NCI-H1694 (cell line): Measurements from ENCODE around the gene TPM1.

Experiments used
- DNase-seq: peaks from one replicate; lab custom pipeline; 2025; lab: John Stamatoyannopoulos, UW

The TPM1 gene

DNA sequence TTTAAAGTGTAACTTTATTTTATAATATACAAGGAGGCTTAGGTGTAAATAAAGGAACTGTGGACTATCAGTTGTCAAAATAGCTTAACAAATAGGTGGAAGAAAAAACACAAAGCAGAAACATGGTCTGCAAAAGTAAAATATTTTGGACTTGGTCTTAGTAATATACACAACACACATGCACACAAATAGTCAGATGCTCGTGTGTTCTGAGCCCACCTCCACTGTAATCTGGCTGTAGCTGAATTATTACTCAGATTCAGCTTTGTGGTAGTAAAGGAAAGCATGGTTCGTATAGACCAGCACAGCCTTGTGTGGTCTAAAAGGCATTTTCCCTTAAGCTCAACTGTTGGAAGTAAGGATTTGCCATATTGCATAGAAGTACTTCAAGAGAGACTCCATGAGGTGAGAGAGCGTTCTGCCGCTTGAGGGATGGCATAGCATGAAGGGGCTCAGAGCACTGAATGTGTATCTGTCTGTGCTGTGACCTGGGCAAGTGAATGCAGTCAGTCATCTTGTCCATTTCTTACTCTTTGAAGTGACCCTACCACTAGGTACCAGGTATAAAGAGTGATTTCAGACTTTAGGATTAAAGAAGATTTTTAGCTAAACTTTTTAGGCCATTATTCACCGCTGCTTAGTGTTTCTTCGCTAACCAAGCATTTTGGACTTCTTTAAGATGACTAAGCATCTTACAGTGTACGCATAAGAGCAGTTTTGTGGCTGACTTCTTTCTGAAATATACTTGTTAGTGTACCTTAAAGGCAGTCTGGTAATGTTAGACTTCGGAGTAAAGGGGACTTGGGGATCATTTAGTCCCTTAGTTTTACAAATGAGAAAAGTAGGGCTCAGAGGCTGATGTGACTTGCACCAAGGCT lies 15.2 kb downstream of the TPM1 start:
- DNase-seq, result no peak

DNA sequence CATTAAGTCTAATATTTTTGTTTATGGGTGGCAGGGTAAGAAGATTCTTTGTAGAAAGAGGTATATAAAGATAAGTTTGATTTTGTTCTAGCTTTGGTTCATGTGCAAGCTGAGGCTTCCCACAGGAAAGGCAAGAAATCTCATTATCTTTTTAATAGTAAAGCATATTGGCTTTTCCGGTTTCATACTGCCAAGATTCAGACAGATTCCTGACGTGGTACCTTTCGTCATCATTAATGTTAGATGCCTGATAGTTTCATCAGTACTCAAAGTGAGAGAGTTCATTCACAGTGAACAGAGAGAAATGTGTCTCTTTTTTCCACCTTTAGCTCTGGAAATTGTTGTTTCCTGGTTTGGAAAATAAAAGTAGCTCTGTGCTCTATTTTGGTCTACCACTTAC lies 16.5 kb downstream of the TPM1 start:
- DNase-seq, result no peak

DNA sequence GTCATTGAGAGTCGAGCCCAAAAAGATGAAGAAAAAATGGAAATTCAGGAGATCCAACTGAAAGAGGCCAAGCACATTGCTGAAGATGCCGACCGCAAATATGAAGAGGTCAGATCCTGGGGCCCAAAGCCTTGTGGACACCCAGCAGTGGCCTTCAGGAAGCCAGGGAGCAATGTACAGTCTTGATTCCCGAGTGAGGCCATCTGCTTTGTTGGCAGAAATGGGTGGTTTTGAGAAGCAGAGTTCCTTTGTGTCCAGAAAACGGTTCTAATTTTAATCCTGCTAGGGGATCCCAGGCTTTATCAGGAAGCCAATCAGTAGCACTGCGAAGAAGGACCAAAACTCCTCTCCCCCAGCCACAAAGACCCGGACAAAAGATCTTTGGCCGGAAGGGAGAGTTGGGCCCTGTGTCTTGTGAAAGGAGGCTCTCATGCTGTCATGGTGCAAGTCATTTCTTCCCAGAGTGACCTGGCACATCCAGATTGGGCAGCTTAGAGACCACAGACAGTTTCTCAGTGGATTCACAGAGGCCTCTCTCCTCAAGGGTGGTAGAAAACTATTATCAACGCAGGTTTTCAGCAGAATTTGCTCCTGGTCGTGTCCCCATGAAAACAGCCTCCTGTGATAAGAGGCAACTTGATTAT lies 17.1 kb downstream of the TPM1 start:
- no peak for DNase-seq

DNA sequence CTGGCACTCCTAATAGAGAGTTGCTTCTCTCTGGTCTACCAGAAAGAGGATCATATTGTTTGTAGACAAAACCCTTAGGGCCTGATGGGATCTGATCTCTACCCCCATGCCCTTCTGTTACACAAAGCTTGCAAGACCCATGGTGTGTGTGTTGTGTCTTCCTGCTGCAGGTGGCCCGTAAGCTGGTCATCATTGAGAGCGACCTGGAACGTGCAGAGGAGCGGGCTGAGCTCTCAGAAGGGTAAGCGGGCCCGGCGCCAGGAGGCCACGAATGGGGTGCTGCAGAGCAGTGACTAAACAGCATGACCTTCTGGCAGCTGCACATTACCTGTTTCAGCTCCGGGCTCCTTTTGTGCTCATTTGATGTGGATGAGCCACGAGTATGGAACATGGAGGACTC lies 18.2 kb downstream of the TPM1 start:
- no peak for DNase-seq

DNA sequence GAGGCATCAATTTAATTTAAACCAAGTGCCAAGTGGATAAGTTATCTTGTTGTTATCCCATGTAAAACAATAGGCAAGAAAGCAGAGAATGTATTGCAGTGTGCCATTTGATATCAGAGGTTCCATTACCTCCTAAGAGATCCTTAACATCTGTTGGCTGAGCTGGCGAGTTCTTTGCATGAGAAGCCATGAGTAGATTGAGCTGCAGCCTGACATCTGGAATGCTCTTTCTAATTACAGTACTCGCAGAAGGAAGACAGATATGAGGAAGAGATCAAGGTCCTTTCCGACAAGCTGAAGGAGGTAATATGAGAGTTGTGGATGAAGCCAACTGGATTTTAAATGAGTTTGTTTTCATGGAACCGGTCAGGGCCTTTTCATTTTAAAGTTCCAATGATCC lies 19.4 kb downstream of the TPM1 start:
- no peak for DNase-seq

DNA sequence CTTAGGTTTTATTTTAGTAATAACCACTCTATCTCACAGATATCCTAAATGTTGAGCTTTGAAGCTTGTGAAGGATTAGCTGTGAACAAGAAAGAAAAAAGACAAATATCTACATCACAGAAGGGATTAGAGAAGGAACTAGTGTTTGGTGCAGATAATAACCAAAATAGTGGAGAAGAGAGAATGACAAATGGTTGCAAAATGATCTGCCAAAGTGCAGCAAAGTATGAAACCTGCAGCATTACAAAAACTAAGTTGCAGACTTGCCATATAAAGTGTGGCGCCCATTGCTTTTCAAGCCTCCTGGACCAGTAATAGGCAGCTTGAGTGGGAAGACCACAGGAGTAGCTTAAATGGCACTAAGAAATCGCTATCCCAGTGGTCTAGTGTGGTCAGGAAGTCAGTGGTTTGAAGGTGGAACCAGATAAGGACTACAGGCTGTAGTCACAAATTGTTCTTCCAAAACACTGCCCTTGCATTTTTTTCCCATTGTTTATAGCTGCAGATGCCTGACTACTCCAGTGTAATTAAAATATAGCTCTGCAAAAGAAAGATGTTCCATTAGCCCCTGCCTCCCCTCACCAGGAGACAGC lies 20.7 kb downstream of the TPM1 start:
- DNase-seq, result no peak

DNA sequence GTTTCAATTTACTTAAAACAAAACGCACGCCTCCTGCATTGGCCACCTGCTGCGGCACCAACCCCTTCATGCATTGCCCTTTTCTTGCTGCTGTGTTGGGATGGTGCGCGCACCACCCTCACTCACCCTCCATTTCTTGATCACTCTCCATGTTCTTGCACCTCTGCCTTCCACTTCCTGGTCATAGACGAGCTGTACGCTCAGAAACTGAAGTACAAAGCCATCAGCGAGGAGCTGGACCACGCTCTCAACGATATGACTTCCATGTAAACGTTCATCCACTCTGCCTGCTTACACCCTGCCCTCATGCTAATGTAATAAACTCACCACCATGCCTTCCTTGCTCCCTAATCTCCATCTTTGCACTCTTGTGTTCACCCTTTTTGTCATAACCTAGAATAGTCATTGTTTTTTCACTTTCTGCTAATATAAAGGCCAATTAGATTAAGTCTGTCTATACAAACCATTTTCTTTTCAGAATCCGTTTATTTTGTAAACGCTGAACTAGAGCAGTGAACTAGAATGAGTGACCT lies 21.4 kb downstream of the TPM1 start:
- no peak for DNase-seq

DNA sequence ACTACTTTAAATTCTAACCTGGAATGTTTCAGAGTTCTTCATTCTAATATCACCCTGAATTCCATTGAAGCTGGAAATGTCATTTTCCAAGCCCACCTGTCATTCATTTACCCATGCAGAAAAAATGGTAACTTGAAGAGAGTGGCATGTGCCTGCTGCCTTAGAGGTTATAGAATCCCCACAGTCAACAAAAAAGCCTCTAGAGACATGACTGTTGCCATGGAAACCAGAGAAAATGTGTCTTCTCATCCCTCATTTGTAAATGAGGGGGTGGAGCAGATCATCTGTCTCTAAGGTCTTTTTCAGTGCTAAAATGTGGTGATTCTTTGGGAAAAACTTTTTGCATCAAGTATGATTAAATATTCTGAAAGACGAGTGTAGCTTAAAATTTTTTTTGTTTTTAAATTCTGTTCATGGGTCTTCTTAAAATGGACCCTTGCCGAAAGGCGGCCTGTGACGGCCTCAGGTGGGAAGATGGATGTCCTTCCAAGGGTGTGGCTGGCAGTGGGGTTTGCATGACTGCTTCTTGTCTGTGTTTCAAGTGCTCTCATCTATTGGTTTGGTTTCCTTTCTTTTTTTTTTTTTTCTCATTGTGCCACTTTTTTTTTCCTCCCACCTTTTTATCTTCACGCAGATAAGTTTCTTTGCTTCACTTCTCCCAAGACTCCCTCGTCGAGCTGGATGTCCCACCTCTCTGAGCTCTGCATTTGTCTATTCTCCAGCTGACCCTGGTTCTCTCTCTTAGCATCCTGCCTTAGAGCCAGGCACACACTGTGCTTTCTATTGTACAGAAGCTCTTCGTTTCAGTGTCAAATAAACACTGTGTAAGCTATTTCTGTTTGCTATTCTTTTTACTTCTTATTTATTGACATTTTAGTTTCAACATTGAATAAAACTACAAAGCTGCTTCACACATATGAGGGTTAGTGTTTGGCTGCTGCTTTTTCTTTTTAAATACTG lies 23.0 kb downstream of the TPM1 start:
- peak; percentile 52 for DNase-seq

DNA sequence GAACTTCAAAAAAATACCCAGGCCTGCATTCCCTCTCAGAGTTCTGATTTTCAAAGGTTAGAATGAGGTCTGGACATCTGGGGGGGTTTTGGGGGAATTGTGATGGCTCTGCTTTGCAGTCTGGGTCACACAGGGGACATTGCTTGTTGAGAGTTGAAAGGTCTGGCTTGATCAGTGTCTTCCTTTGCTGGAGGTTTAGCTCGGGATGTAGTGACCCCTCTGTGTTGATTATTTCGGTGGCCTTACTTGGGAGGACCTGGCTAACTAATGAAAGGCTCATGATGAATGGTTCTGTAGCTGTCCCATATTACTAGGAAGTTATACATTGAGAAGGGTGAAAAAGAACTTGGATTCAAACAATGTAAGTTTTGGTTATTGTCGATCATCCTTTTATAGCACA lies 23.7 kb downstream of the TPM1 start:
- no peak for DNase-seq

DNA sequence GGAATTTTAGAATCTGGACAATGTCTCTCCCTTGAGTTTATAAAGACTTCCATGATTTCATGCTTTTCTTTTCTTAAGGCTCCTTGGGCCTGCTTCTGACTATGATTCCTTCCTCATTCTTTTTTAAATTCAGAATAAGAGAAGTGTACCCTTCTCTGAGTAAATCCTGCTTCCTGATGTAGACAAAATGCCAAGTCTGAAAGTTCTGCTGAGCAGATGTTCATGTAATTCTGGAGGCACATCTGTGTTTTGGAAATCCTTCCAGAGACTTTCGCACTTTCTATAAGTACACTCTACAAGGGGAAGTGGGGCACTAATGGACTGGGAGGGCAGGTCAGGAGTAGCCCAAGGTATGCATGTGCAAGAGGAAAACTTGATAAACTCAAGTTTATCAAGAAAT lies 24.8 kb downstream of the TPM1 start:
- no peak for DNase-seq

DNA sequence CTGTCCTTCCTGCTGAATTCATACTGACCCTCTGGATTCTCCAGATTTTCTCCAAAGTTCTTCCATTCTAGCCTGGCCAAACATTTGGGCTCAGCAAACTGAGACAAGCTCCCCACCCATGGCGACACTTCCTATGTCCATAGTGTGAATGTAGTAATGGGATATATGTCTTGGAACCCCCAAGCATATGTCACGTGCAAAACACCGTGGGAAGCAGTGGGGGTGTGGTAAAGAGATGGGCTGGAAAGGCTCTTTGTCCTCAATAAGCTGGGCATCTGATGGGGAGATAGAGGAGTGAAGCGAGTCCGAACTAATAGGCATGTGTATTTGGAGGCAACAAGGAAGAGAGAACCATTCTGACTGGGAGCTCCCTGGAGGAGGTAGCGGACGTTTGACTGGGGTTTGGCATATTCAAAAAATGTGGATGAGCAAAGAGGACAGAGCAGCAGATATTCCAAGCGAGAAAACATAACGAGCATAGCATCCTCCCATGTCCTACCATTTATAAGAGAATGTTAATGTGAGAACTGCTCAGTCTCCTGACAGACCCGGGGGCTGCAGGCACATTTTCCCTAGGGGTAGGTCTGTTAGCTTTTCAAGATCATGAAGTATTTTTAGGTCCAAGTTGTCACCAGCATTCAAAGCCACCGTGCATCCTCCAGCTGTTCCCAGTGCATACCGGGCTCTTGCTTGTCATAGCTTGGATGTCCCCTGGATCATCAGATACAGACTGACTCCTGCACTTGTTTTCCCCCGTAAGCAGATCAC lies 25.6 kb downstream of the TPM1 start:
- no peak for DNase-seq

DNA sequence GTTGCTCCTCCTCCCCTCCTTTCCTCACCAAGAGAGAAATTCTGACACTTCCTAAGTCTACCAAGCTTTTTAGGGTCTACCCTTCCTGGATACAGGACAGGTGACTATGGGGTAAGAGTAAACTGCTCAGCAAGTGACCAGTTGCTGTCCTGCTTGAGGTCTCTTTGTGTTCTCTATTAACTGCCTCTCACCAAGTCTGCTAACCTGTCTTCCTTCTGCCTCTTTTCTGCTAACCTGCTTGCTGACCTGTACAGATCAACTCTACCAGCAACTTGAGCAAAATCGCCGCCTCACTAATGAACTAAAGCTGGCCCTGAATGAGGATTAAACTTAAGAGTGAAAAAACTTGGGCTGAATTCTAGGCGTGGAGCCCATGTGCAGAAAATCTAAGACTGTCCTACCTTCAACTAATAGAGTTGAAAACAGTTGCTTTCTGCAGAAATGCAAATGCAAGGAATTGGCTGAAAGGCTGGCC lies 27.1 kb downstream of the TPM1 start:
- DNase-seq, result no peak

DNA sequence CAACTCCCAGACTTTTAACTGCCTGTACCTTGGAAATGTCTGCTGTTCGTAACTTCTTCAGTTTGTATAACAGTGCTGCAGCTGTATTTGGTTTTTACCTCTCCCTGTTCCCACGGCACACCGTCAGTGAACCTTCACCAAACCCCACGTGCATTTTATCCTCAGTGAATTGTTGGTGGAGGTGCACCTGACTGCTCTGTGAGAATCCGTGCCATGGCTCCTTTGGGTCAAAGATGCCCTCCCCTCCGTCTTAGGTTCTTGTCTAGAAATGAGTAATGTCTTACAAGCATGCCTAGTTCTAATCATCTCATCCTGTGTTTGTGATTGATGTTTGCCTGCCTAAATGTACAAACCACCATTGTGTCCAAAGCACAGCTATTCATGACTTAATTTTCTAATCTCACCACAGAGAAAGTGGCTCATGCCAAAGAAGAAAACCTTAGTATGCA lies 28.2 kb downstream of the TPM1 start:
- no peak for DNase-seq

DNA sequence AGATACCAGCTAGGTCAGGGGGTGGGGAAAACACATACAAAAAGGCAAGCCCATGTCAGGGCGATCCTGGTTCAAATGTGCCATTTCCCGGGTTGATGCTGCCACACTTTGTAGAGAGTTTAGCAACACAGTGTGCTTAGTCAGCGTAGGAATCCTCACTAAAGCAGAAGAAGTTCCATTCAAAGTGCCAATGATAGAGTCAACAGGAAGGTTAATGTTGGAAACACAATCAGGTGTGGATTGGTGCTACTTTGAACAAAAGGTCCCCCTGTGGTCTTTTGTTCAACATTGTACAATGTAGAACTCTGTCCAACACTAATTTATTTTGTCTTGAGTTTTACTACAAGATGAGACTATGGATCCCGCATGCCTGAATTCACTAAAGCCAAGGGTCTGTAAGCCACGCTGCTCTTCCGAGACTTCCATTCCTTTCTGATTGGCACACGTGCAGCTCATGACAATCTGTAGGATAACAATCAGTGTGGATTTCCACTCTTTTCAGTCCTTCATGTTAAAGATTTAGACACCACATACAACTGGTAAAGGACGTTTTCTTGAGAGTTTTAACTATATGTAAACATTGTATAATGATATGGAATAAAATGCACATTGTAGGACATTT lies 28.9 kb downstream of the TPM1 start:
- DNase-seq, result no peak

DNA sequence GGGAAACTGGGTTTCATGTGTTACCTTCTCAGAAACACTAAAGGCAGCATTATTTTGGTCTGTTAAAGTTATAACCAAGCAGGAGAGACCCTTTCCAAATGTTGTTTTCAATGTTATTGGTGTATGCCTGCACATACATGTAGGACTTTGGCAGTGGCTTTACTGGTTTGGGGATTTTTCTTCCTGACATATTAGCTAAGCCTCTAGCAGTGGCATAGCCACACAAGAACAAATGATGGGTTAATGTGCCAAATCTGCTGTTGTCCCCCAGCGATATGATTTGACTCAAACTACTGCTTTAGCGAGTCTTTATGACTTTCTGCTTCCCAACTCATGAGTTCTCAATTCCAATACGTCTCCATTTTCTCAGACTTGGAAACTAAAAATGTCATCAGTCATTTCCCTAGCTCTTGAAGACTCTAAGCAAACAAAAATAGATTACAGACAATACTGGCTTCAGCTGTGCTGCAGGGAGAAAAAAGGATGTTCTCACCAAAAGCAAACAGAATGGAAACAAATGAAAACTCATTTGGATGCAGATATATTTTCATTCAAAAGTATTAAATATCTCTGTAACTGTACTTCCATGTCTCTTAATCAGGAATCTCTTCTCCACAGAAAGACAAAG lies 29.6 kb downstream of the TPM1 start:
- DNase-seq, result no peak

DNA sequence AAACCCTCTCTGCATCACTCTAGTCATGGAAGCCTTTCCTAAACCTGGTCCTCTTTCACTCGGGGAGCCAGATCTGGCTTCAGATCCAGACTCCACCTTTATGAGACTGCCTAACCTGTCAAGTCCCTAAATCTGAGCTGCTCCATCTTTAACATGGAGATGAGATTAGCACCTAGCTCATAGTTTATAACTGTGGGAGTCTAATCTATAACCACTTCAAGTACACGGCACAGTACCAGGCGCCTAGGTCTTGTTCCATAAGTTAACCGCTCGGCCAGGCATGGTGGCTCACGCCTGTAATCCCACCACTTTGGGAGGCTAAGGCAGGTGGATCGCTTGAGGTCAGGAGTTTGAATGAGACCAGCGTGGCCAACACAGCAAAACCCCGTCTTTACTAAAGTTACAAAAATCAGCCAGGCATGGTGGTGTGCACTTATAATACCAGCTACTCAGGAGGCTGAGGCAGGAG lies 30.3 kb downstream of the TPM1 start:
- DNase-seq, result no peak

DNA sequence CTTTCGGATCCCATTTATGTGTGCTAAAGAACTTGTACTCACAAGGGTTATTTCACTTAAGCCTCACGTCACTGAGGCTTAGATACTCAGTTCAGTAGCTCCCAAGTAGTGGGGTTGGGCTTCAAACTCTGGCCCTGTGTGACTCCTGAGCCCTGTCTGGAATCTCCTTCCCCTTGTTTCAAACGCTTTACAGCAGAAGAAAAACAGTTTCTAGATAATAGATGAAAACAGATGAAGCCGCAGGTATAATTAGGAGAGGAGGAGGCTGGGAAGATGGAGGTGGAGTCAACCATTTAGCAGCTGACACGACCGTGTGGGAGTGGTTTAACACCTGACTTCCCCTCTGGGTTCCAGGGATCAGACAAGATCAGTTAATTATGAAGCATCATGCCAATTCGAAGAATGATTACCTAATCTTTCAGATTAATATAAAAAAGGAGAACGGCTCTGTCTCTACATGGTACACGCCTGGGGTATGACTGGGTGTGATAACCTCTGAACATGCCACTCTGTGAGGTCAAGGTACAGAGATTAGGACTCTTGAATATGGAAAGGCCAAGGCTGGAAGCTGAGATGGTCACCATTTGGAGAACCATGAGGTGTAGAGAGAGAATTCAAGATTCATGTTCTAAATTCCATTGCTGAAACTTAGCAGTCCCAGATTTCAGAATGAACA lies 31.1 kb downstream of the TPM1 start:
- DNase-seq, result no peak

DNA sequence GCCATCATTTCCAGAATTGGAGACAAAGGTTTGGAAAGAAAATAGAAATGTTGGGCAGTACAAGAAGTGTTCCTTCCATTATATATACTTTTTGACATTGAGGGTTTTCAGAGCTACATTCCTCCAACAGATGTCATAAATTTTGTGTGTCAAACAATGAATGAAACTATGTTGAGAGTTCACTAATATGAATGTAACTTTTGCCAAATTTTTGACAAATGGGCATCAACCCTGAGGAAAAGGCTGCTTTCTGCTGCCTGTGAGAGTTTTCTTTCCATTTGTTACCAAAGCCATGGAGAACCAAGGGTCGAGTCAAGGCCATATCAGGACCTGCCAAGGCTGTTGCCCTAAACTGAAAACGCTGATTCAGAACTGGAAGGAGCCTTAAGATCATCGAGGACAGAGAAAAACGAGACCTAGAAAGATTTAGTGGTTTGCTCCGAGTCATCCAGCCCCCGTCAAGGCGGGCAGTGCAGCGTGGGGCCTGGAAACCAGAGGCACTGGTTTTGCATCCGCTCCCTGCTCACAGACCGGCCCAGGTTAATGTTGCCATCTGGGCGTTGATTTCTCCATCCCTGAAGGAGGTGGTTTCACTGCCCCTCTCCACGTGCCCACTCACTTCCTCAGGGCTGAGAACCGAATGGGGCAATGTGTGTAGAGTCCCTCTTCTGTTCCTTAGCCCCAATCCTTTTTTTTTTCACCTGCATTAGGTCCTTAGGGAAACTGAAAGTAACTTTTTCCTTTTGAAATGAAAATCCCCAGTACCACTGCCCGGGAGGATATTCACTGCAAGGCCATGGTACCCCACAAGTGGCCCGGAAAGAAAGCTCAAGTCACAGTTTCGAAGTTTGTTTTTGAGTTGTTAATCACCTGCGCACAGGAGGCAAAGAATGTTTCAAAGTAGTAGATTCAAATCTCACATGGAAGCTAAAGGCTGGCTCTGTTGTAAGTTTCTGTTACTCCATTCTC lies 32.8 kb downstream of the TPM1 start:
- no peak for DNase-seq
